Measurements from ENCODE around the gene SCFD2.

SCFD2 gene

GRCh38 chr4:52956691-52957090, 409.2 kb downstream of the SCFD2 start:
- peaks cover 0 to 2% (median 0%) of the 10 kb centered on the region in 5 experiments for H3K9me3 ChIP-seq (ENCODE audit: control extremely low read depth in 1 of 5, control insufficient read depth in 4 of 5, insufficient read depth in 2 of 5, low read depth in 1 of 5, low read length in 4 of 5)
- CTCF ChIA-PET, result no interaction called here
- no peaks in the 10 kb centered on the region for H3K27me3 ChIP-seq (replicated peaks in 2 of 5; ENCODE audit: control insufficient read depth in 4 of 5, insufficient read depth in 5 of 5, low read length in 4 of 5)
- POLR2A ChIA-PET, result no interaction called here
- no peak overlapping the region for H3K4me3 ChIP-seq (ENCODE audit: control insufficient read depth in 1 of 7, extremely low read depth in 1 of 7, insufficient read depth in 4 of 7, low read depth in 2 of 7, low read length in 6 of 7)
- 71% methylated on average over 2 of the region's 2 CpGs for WGBS (ENCODE audit: insufficient coverage)
- H3K27ac ChIP-seq (ENCODE audit: insufficient read depth in 1 of 2, low read depth in 1 of 2, low read length in 2 of 2, poor library complexity in 1 of 2, severe bottlenecking in 2 of 2), result no peak overlapping the region
- DNase-seq, result no peak
- no peaks in the 10 kb centered on the region for H3K36me3 ChIP-seq (ENCODE audit: control insufficient read depth in 4 of 4, insufficient read depth in 4 of 4, low read length in 3 of 4)
- H3K4me1 ChIP-seq (ENCODE audit: control extremely low read depth in 1 of 4, control insufficient read depth in 4 of 4, insufficient read depth in 4 of 4, low read length in 3 of 4), result no peaks in the 10 kb centered on the region

- no peak for DNase-seq
- no peaks in the 10 kb centered on the region for H3K27me3 ChIP-seq (replicated peaks in 2 of 5; ENCODE audit: control insufficient read depth in 4 of 5, insufficient read depth in 5 of 5, low read length in 4 of 5)
- no peak overlapping the region for H3K27ac ChIP-seq (ENCODE audit: insufficient read depth in 1 of 2, low read depth in 1 of 2, low read length in 2 of 2, poor library complexity in 1 of 2, severe bottlenecking in 2 of 2)
- H3K4me1 ChIP-seq (ENCODE audit: control extremely low read depth in 1 of 4, control insufficient read depth in 4 of 4, insufficient read depth in 4 of 4, low read length in 3 of 4), result no peaks in the 10 kb centered on the region
- H3K36me3 ChIP-seq (ENCODE audit: control insufficient read depth in 4 of 4, insufficient read depth in 4 of 4, low read length in 3 of 4), result peaks cover 0 to 2% (median 1%) of the 10 kb centered on the region in 4 experiments
- 96% methylated on average over 4 of the region's 6 CpGs for WGBS (ENCODE audit: insufficient coverage)
- POLR2A ChIA-PET, result no interaction called here
- no peak overlapping the region for H3K4me3 ChIP-seq (ENCODE audit: control insufficient read depth in 1 of 7, extremely low read depth in 1 of 7, insufficient read depth in 4 of 7, low read depth in 2 of 7, low read length in 6 of 7)
- CTCF ChIA-PET, result no interaction called here
- H3K9me3 ChIP-seq (ENCODE audit: control extremely low read depth in 1 of 5, control insufficient read depth in 4 of 5, insufficient read depth in 2 of 5, low read depth in 1 of 5, low read length in 4 of 5), result no peaks in the 10 kb centered on the region
Observed at GRCh38 chr4:52954560-52955170, 411.2 kb downstream of the SCFD2 start.

- Histone ChIP-seq H3K4me1 (ENCODE audit: control extremely low read depth in 1 of 4, control insufficient read depth in 4 of 4, insufficient read depth in 4 of 4, low read length in 3 of 4) (no peaks in the 10 kb centered on the region), H3K4me3 (ENCODE audit: control insufficient read depth in 1 of 7, extremely low read depth in 1 of 7, insufficient read depth in 4 of 7, low read depth in 2 of 7, low read length in 6 of 7) (no peak overlapping the region), H3K36me3 (ENCODE audit: control insufficient read depth in 4 of 4, insufficient read depth in 4 of 4, low read length in 3 of 4) (peaks cover 0 to 4% (median 2%) of the 10 kb centered on the region in 4 experiments), H3K9me3 (ENCODE audit: control extremely low read depth in 1 of 5, control insufficient read depth in 4 of 5, insufficient read depth in 2 of 5, low read depth in 1 of 5, low read length in 4 of 5) (no peaks in the 10 kb centered on the region), H3K27me3 (replicated peaks in 2 of 5; ENCODE audit: control insufficient read depth in 4 of 5, insufficient read depth in 5 of 5, low read length in 4 of 5) (no peaks in the 10 kb centered on the region), H3K27ac (ENCODE audit: insufficient read depth in 1 of 2, low read depth in 1 of 2, low read length in 2 of 2, poor library complexity in 1 of 2, severe bottlenecking in 2 of 2) (no peak overlapping the region)
- POLR2A ChIA-PET, result no interaction called here
- no peak for DNase-seq
- CTCF ChIA-PET, result interaction anchor here (1.2 kb wide), 1 partner anchor 41 kb away, joined by 3 read pairs; no protein-coding TSS in a partner anchor
Observed at GRCh38 chr4:52952540-52952939, 413.3 kb downstream of the SCFD2 start.

GRCh38 chr4:52951016-52951415, 414.8 kb downstream of the SCFD2 start:
- no peaks in the 10 kb centered on the region for H3K27me3 ChIP-seq (replicated peaks in 2 of 5; ENCODE audit: control insufficient read depth in 4 of 5, insufficient read depth in 5 of 5, low read length in 4 of 5)
- H3K36me3 ChIP-seq (ENCODE audit: control insufficient read depth in 4 of 4, insufficient read depth in 4 of 4, low read length in 3 of 4), result peaks cover 0 to 4% (median 2%) of the 10 kb centered on the region in 4 experiments
- no peaks in the 10 kb centered on the region for H3K9me3 ChIP-seq (ENCODE audit: control extremely low read depth in 1 of 5, control insufficient read depth in 4 of 5, insufficient read depth in 2 of 5, low read depth in 1 of 5, low read length in 4 of 5)
- no peaks in the 10 kb centered on the region for H3K4me1 ChIP-seq (ENCODE audit: control extremely low read depth in 1 of 4, control insufficient read depth in 4 of 4, insufficient read depth in 4 of 4, low read length in 3 of 4)
- no peak overlapping the region for H3K27ac ChIP-seq (ENCODE audit: insufficient read depth in 1 of 2, low read depth in 1 of 2, low read length in 2 of 2, poor library complexity in 1 of 2, severe bottlenecking in 2 of 2)
- ChIA-PET CTCF (no interaction called here), POLR2A (no interaction called here)
- 100% methylated on average over 1 of the region's 3 CpGs for whole genome bisulfite sequencing (ENCODE audit: insufficient coverage)
- H3K4me3 ChIP-seq (ENCODE audit: control insufficient read depth in 1 of 7, extremely low read depth in 1 of 7, insufficient read depth in 4 of 7, low read depth in 2 of 7, low read length in 6 of 7), result no peak overlapping the region
- DNase-seq, result no peak

- 95% methylated on average over 3 of the region's 3 CpGs for WGBS (ENCODE audit: insufficient coverage)
- ChIA-PET CTCF (no interaction called here), POLR2A (no interaction called here)
- H3K9me3 ChIP-seq (ENCODE audit: control extremely low read depth in 1 of 5, control insufficient read depth in 4 of 5, insufficient read depth in 2 of 5, low read depth in 1 of 5, low read length in 4 of 5), result no peaks in the 10 kb centered on the region
- H3K27me3 ChIP-seq (replicated peaks in 2 of 5; ENCODE audit: control insufficient read depth in 4 of 5, insufficient read depth in 5 of 5, low read length in 4 of 5), result no peaks in the 10 kb centered on the region
- peaks cover 0 to 4% (median 2%) of the 10 kb centered on the region in 4 experiments for H3K36me3 ChIP-seq (ENCODE audit: control insufficient read depth in 4 of 4, insufficient read depth in 4 of 4, low read length in 3 of 4)
- H3K4me3 ChIP-seq (ENCODE audit: control insufficient read depth in 1 of 7, extremely low read depth in 1 of 7, insufficient read depth in 4 of 7, low read depth in 2 of 7, low read length in 6 of 7), result no peak overlapping the region
- H3K4me1 ChIP-seq (ENCODE audit: control extremely low read depth in 1 of 4, control insufficient read depth in 4 of 4, insufficient read depth in 4 of 4, low read length in 3 of 4), result no peaks in the 10 kb centered on the region
- H3K27ac ChIP-seq (ENCODE audit: insufficient read depth in 1 of 2, low read depth in 1 of 2, low read length in 2 of 2, poor library complexity in 1 of 2, severe bottlenecking in 2 of 2), result no peak overlapping the region
- no peak for DNase-seq
Observed at GRCh38 chr4:52950226-52950625, 415.6 kb downstream of the SCFD2 start.

GRCh38 chr4:52949336-52949735, 416.5 kb downstream of the SCFD2 start:
- no peak for DNase-seq

GRCh38 chr4:52948057-52948423, 417.8 kb downstream of the SCFD2 start:
- DNase-seq, result no peak
- 82% methylated on average over 4 of the region's 5 CpGs for whole genome bisulfite sequencing (ENCODE audit: insufficient coverage)
- Histone ChIP-seq H3K4me3 (ENCODE audit: control insufficient read depth in 1 of 7, extremely low read depth in 1 of 7, insufficient read depth in 4 of 7, low read depth in 2 of 7, low read length in 6 of 7) (no peak overlapping the region), H3K36me3 (ENCODE audit: control insufficient read depth in 4 of 4, insufficient read depth in 4 of 4, low read length in 3 of 4) (peaks cover 0 to 4% (median 2%) of the 10 kb centered on the region in 4 experiments), H3K4me1 (ENCODE audit: control extremely low read depth in 1 of 4, control insufficient read depth in 4 of 4, insufficient read depth in 4 of 4, low read length in 3 of 4) (no peaks in the 10 kb centered on the region), H3K27ac (ENCODE audit: insufficient read depth in 1 of 2, low read depth in 1 of 2, low read length in 2 of 2, poor library complexity in 1 of 2, severe bottlenecking in 2 of 2) (no peak overlapping the region), H3K9me3 (ENCODE audit: control extremely low read depth in 1 of 5, control insufficient read depth in 4 of 5, insufficient read depth in 2 of 5, low read depth in 1 of 5, low read length in 4 of 5) (no peaks in the 10 kb centered on the region), H3K27me3 (replicated peaks in 2 of 5; ENCODE audit: control insufficient read depth in 4 of 5, insufficient read depth in 5 of 5, low read length in 4 of 5) (no peaks in the 10 kb centered on the region)
- CTCF ChIA-PET, result interaction anchor here (0.6 to 1.2 kb wide), 2 partner anchors 10 to 33 kb away, joined by 3 read pairs; no protein-coding TSS in a partner anchor
- POLR2A ChIA-PET, result no interaction called here

More at GRCh38 chr4:52949336-52949735, 416.5 kb downstream of the SCFD2 start:
- Histone ChIP-seq H3K27ac (ENCODE audit: insufficient read depth in 1 of 2, low read depth in 1 of 2, low read length in 2 of 2, poor library complexity in 1 of 2, severe bottlenecking in 2 of 2) (no peak overlapping the region), H3K27me3 (replicated peaks in 2 of 5; ENCODE audit: control insufficient read depth in 4 of 5, insufficient read depth in 5 of 5, low read length in 4 of 5) (no peaks in the 10 kb centered on the region), H3K4me1 (ENCODE audit: control extremely low read depth in 1 of 4, control insufficient read depth in 4 of 4, insufficient read depth in 4 of 4, low read length in 3 of 4) (no peaks in the 10 kb centered on the region), H3K36me3 (ENCODE audit: control insufficient read depth in 4 of 4, insufficient read depth in 4 of 4, low read length in 3 of 4) (peaks cover 0 to 4% (median 2%) of the 10 kb centered on the region in 4 experiments), H3K9me3 (ENCODE audit: control extremely low read depth in 1 of 5, control insufficient read depth in 4 of 5, insufficient read depth in 2 of 5, low read depth in 1 of 5, low read length in 4 of 5) (no peaks in the 10 kb centered on the region), H3K4me3 (ENCODE audit: control insufficient read depth in 1 of 7, extremely low read depth in 1 of 7, insufficient read depth in 4 of 7, low read depth in 2 of 7, low read length in 6 of 7) (no peak overlapping the region)
- ChIA-PET CTCF (no interaction called here), POLR2A (no interaction called here)
- WGBS (ENCODE audit: insufficient coverage), result 80% methylated on average over 1 of the region's 4 CpGs

Data from common myeloid progenitor, CD34-positive (primary cell).